Activated CD4-positive, alpha-beta T cell treated with anti-CD3 and anti-CD28 coated beads, Interleukin-2, Interleukin-6, amounts not matched to agents 100 ng/mL and 50 ng/mL, durations not matched to agents 16 hours and 8 hours (primary cell): ENCODE results near the gene MEIKIN.
A peak's percentile ranks its signal among the peaks of the same experiment; 100 is the strongest.
"Not testable (repeated sequence)": the region's sequence is repeated elsewhere in the genome, so short reads cannot be mapped to it uniquely, and the experiment has no call there.

Experiments used
- DNase-seq: peaks from one replicate; pipeline ENCODE4 v3.0.0-alpha.2; 2020

Gene MEIKIN

GRCh38 chr5:131899686-131900085, 45.8 kb downstream of the MEIKIN start:
- DNase-seq = no peak

GRCh38 chr5:131883984-131884383, 61.5 kb downstream of the MEIKIN start:
- DNase-seq = no peak

GRCh38 chr5:131879705-131880104, 65.8 kb downstream of the MEIKIN start:
- DNase-seq = no peak

- DNase-seq = no peak
Observed at GRCh38 chr5:131877873-131878272, 67.6 kb downstream of the MEIKIN start.

- DNase-seq = not testable (repeated sequence)
Observed at GRCh38 chr5:131871251-131871650, 74.2 kb downstream of the MEIKIN start.

- DNase-seq = no peak
Observed at GRCh38 chr5:131867524-131867923, 77.9 kb downstream of the MEIKIN start.

- DNase-seq = no peak
Observed at GRCh38 chr5:131863700-131864099, 81.8 kb downstream of the MEIKIN start.

- no peak for DNase-seq
Observed at GRCh38 chr5:131857388-131857787, 88.1 kb downstream of the MEIKIN start.

GRCh38 chr5:131855452-131855851, 90.0 kb downstream of the MEIKIN start:
- no peak for DNase-seq

GRCh38 chr5:131854134-131854533, 91.3 kb downstream of the MEIKIN start:
- DNase-seq = peak; percentile 44

- DNase-seq = no peak
Observed at GRCh38 chr5:131848662-131849061, 96.8 kb downstream of the MEIKIN start.

GRCh38 chr5:131846536-131846935, 98.9 kb downstream of the MEIKIN start:
- no peak for DNase-seq

- no peak for DNase-seq
Observed at GRCh38 chr5:131845828-131846227, 99.6 kb downstream of the MEIKIN start.

GRCh38 chr5:131842971-131843370, 102.5 kb downstream of the MEIKIN start:
- not testable (repeated sequence) for DNase-seq

- DNase-seq = not testable (repeated sequence)
Observed at GRCh38 chr5:131832702-131833101, 112.8 kb downstream of the MEIKIN start.

GRCh38 chr5:131825404-131826013, 120.0 kb downstream of the MEIKIN start:
- DNase-seq = no peak

- DNase-seq = no peak
Observed at GRCh38 chr5:131824631-131825030, 120.8 kb downstream of the MEIKIN start.

GRCh38 chr5:131821221-131821620, 124.2 kb downstream of the MEIKIN start:
- no peak for DNase-seq

GRCh38 chr5:131818001-131818724, 127.3 kb downstream of the MEIKIN start:
- DNase-seq = no peak

GRCh38 chr5:131814990-131815389, 130.5 kb downstream of the MEIKIN start:
- DNase-seq = no peak

- no peak for DNase-seq
Observed at GRCh38 chr5:131812371-131813160, 132.9 kb downstream of the MEIKIN start.

- DNase-seq = peak; percentile 6
Observed at GRCh38 chr5:131810510-131811249, 134.8 kb downstream of the MEIKIN start.
